Ectodermal cell (in vitro differentiated cells): ENCODE measurements around the gene TAS1R3. TPM values are rescaled to one million over a fixed set of nuclear protein-coding genes. Genes with fewer than 3 reads are reported as not detected.

Experiments
- H3K27ac ChIP-seq: 2 replicates; pipeline ENCODE4 v1.7.0; 2013; ENCODE audit warnings: mild to moderate bottlenecking, low read depth, low read length; ENCODE audit not compliant: insufficient read depth, poor library complexity, severe bottlenecking
- H3K27me3 ChIP-seq: 2 replicates; pipeline ENCODE4 v1.7.0; 2013; ENCODE audit warnings: mild to moderate bottlenecking, low read length; ENCODE audit not compliant: insufficient read depth, control insufficient read depth, poor library complexity, severe bottlenecking
- H3K36me3 ChIP-seq: one replicate; pipeline ENCODE4 v1.7.0; 2013; ENCODE audit warnings: low read length; ENCODE audit not compliant: control insufficient read depth, insufficient read depth
- H3K4me1 ChIP-seq: one replicate; pipeline ENCODE4 v1.7.0; 2013; ENCODE audit warnings: low read length; ENCODE audit not compliant: control insufficient read depth, insufficient read depth
- H3K4me3 ChIP-seq: 2 replicates; pipeline ENCODE4 v1.7.0; 2013; ENCODE audit warnings: low read depth, low read length, control low read depth; ENCODE audit not compliant: insufficient read depth
- H3K9me3 ChIP-seq: 2 replicates; pipeline ENCODE4 v1.7.0; 2013; ENCODE audit warnings: mild to moderate bottlenecking, low read length, moderate library complexity; ENCODE audit not compliant: control insufficient read depth
- WGBS, 2 experiments: methylation state at CpG; one replicate each; pipeline ENCODE4 v1.1.7; 2013; ENCODE audit warnings: missing lambda C conversion rate in 2 of 2; 5-methylcytosine and 5-hydroxymethylcytosine counted together
- polyA plus RNA-seq, 4 experiments: library from polyadenylated mRNA; stranded (reverse); fragments of 50-300 nt; gene quantifications; one replicate each; pipeline ENCODE4 v1.2.3, GENCODE V29; 2013

Gene TAS1R3
- not detected for polyA plus RNA-seq (2013, experiment 1 of 4)
- polyA plus RNA-seq (2013, experiment 2 of 4) = 0.21 TPM
- 0.21 TPM for polyA plus RNA-seq (2013, experiment 3 of 4)
- 0.12 TPM for polyA plus RNA-seq (2013, experiment 4 of 4)

GRCh38 chr1:1331068-1331965 lies at the start of gene TAS1R3:
TAS1R3 (plus strand) TSS chr1:1331280; CDS start chr1:1331346, 66 bp downstream.
- Histone ChIP-seq H3K9me3 (no peaks in the 10 kb centered on the region), H3K27me3 (no peaks in the 10 kb centered on the region), H3K36me3 (no peaks in the 10 kb centered on the region), H3K4me1 (no peaks in the 10 kb centered on the region), H3K4me3 (no peak within 1 kb of the TSS), H3K27ac (no peak within 1 kb of the TSS)
- WGBS, 2 experiments = 84 to 86% methylated on average over 41 of the region's 41 CpGs

- 85 to 87% methylated on average over 26 of the region's 26 CpGs for WGBS, 2 experiments
- no peak overlapping the region for H3K27ac ChIP-seq
- no peaks in the 10 kb centered on the region for H3K27me3 ChIP-seq
- H3K4me3 ChIP-seq = no peak overlapping the region
- H3K36me3 ChIP-seq = no peaks in the 10 kb centered on the region
- no peaks in the 10 kb centered on the region for H3K9me3 ChIP-seq
- H3K4me1 ChIP-seq = no peaks in the 10 kb centered on the region
Observed at GRCh38 chr1:1281533-1282321, 49.4 kb upstream of the TAS1R3 start.

- H3K4me1 ChIP-seq = no peaks in the 10 kb centered on the region
- H3K27ac ChIP-seq = no peak overlapping the region
- H3K4me3 ChIP-seq = no peak overlapping the region
- H3K27me3 ChIP-seq = no peaks in the 10 kb centered on the region
- H3K9me3 ChIP-seq = no peaks in the 10 kb centered on the region
- 94% methylated on average over 14 of the region's 14 CpGs for WGBS, 2 experiments
- no peaks in the 10 kb centered on the region for H3K36me3 ChIP-seq
Observed at GRCh38 chr1:1282998-1283397, 48.1 kb upstream of the TAS1R3 start.

DNA sequence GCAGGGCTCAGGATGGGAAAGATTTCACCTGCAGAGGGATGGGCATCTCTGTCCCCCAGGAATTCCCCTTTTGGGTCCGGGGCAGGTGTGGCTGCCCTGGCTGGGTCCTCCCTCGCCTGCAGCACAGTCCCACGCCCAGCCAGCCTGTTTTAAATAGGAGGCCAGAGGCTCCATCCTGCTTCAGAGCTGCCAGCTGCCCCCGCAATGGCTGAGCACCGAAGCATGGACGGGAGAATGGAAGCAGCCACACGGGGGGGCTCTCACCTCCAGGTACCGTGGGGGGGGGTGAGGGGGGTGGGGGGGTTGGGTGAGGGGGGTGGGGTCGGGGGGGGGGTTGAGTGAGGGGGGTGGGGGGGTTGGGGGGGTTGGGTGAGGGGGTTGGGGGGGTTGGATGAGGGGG lies 47.3 kb upstream of the TAS1R3 start:
- Histone ChIP-seq H3K27me3 (no peaks in the 10 kb centered on the region), H3K4me1 (no peaks in the 10 kb centered on the region), H3K4me3 (no peak overlapping the region), H3K36me3 (no peaks in the 10 kb centered on the region), H3K27ac (no peak overlapping the region), H3K9me3 (no peaks in the 10 kb centered on the region)
- 40 to 48% methylated on average over 4 to 5 of the region's 9 CpGs for WGBS, 2 experiments

DNA sequence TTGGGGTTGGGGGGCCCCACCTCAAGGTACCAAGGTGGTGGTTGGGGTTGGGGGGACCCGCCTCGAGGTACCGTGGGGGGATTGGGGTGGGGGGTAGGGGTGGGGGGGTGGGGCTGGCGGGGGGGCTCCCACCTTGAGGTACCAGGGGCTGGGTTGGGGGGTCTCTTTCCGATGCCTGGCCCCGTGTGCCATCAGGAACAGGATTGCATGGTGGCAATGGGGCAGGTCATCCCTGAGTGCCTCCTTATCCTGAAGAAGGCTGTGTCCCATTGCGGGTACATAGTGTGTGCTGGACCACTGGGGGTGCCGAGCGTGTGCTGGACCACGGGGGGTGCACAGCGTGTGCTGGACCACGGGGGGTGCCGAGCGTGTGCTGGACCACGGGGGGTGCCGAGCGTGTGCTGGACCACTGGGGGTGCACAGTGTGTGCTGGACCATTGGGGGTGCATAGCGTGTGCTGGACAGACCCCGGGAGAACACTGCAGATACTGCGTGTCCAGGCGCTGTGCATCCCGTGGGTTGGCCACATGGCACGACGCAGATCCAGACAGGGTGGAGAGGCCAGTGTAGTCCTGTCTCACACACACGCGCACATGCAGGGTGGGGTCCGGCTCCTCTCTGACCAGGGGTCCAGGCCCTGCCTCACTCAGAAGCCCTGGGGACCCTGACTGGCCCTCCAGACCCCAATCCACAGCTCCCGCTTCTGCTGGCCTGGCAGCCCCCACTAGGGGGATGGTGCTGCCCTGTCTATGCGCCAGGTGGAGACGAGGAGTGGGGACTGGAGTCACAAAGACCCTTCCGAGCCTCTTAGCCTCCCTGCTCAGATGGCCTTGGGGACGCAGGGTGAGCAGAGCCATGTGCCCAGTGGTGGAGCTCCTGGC lies 46.6 kb upstream of the TAS1R3 start:
- H3K4me1 ChIP-seq = no peaks in the 10 kb centered on the region
- H3K27ac ChIP-seq = no peak overlapping the region
- no peak overlapping the region for H3K4me3 ChIP-seq
- no peaks in the 10 kb centered on the region for H3K9me3 ChIP-seq
- WGBS, 2 experiments = 93 to 94% methylated on average over 29 of the region's 32 CpGs
- H3K27me3 ChIP-seq = no peaks in the 10 kb centered on the region
- no peaks in the 10 kb centered on the region for H3K36me3 ChIP-seq

GRCh38 chr1:1285102-1285571 lies 45.9 kb upstream of the TAS1R3 start:
- no peaks in the 10 kb centered on the region for H3K36me3 ChIP-seq
- H3K4me1 ChIP-seq = no peaks in the 10 kb centered on the region
- H3K9me3 ChIP-seq = no peaks in the 10 kb centered on the region
- H3K4me3 ChIP-seq = no peak overlapping the region
- no peaks in the 10 kb centered on the region for H3K27me3 ChIP-seq
- H3K27ac ChIP-seq = no peak overlapping the region
- 91 to 92% methylated on average over 22 of the region's 22 CpGs for WGBS, 2 experiments

- no peaks in the 10 kb centered on the region for H3K4me1 ChIP-seq
- H3K4me3 ChIP-seq = no peak overlapping the region
- H3K27ac ChIP-seq = no peak overlapping the region
- H3K36me3 ChIP-seq = no peaks in the 10 kb centered on the region
- H3K27me3 ChIP-seq = no peaks in the 10 kb centered on the region
- no peaks in the 10 kb centered on the region for H3K9me3 ChIP-seq
- 88 to 90% methylated on average over 37 of the region's 37 CpGs for WGBS, 2 experiments
Observed at GRCh38 chr1:1285611-1286311, 45.3 kb upstream of the TAS1R3 start.

DNA sequence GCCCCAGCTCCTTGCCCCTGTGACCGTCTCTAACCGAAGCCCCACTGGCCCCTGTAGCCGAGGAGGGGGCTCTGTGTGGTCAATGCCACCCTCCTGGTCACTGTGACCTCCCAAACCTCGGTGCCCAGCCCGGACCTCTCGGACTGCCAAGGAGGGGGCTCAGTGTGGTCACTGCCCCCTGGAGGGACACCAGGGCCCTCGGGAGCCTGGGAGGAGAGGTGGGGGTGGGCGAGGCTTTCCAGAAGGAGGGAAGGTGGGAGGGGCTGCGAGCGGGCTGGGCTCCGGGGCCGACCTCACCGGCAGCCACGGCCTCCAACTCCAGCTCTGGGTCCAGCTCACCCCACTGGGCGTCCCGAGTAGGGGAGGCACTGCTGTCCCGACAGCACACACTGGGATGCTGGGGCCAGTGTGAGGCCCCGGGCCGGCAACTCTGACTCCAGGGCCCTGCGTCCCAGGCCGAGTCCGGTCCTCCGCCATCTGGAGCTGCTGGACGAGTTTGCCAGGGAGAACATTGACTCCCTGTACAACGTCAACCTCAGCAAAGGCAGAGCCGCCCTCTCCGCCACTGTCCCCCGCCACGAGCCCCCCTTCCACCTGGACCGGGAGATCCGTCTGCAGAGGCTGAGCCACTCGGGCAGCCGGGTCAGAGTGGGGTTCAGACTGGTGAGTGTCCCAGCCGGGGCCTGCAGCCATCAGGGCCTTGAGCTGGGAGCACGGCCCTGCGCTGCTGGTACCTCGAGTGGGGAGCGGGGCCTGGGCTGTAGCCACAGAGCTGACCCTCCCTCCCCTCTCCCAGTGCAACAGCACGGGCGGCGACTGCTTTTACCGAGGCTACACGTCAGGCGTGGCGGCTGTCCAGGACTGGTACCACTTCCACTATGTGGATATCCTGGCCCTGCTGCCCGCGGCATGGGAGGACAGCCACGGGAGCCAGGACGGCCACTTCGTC lies 44.5 kb upstream of the TAS1R3 start:
- H3K9me3 ChIP-seq = no peaks in the 10 kb centered on the region

More for the DNA sequence above, 44.5 kb upstream of the TAS1R3 start:
- no peaks in the 10 kb centered on the region for H3K27me3 ChIP-seq
- no peak overlapping the region for H3K4me3 ChIP-seq
- H3K36me3 ChIP-seq = no peaks in the 10 kb centered on the region
- WGBS, 2 experiments = 86 to 90% methylated on average over 50 of the region's 50 CpGs
- no peaks in the 10 kb centered on the region for H3K4me1 ChIP-seq
- no peak overlapping the region for H3K27ac ChIP-seq
